HG02870 (cell line): ENCODE measurements around the gene EXOG.

Experiments used
- ATAC-seq: cut with Tn5 transposase; IDR thresholded peaks from one replicate; pipeline ENCODE4 v1.9.1; 2021; ENCODE audit warnings: mild to moderate bottlenecking, moderate library complexity; ENCODE audit not compliant: unreplicated experiment

Gene EXOG

DNA sequence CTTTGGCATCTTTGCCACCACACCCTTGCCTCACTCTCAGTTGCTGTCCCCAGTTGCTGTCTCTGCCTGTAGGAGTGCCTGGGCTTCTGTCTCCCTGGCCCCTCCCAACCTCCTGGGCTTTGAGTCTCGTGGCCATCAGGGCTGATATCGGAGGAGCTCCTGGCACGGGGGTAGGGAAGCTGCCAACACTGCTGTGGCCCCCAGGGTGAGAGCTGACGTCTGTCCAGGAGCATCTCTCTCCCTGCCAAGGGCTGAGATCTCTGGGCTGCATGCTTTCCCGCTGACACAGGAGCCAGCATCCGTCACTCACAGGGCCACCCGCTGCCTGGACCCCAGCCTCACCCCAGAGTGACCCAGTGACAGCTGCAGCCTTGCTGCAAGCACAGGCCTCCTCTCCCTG lies 47.4 kb downstream of the EXOG start:
- no peak for ATAC-seq

DNA sequence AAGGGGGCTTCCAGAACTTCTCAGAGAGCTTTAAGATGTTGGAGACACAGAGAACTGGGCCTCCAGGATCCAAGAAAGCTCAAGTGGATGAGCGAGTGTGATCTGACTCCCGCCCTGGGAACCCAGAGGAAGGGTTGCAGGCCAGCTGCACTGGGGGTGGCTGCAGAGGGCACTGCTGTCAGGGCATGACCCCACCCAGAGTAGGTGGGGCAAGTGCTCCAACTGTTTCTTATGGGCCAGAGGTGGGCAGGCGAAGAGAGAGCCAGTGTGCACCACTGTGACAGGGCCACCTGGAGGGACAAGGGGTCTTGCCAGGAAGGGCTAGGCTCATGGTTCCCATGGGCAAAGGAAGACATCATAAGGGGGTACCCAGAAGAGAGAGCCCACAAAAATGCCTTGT lies 48.8 kb downstream of the EXOG start:
- ATAC-seq = no peak

DNA sequence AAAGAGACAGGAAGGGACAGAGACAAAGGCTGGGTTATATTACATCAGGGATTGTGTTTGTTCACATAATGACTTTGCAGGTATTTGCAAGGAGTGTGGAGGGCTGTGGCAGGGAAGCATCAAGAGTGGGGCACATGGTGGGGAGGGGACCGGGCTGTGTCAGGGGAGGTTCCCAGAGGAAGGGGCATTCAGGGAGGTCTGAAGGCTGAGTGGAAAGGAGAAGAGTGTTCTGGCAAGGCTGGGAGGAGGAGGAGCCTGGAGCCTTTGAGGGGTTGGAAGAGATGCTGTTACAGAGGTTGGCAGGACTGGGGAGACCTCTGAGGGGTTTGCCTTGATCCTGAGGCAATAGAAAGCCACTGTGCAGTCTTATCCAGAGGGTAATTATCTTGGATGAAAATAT lies 49.4 kb downstream of the EXOG start:
- ATAC-seq = no peak

DNA sequence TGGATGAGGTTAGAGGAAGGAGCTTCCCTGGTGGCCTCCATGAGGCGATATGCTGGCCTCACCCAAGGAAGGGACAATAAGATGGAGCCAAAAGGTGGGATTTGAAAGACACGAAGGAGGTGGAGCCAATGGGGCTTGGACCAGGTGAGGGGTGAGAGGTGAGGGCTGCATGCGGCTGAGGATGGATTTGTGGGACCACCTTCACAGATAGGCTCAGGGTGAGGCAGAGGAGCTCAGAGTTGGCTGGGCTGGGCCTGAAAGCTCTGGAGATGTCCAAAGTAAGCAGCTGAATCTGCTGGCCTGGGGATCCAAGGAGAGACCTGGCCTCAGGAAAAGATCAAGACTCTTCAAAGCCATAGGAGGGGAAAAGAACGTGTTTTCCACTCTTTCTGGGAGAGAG lies 49.8 kb downstream of the EXOG start:
- no peak for ATAC-seq

DNA sequence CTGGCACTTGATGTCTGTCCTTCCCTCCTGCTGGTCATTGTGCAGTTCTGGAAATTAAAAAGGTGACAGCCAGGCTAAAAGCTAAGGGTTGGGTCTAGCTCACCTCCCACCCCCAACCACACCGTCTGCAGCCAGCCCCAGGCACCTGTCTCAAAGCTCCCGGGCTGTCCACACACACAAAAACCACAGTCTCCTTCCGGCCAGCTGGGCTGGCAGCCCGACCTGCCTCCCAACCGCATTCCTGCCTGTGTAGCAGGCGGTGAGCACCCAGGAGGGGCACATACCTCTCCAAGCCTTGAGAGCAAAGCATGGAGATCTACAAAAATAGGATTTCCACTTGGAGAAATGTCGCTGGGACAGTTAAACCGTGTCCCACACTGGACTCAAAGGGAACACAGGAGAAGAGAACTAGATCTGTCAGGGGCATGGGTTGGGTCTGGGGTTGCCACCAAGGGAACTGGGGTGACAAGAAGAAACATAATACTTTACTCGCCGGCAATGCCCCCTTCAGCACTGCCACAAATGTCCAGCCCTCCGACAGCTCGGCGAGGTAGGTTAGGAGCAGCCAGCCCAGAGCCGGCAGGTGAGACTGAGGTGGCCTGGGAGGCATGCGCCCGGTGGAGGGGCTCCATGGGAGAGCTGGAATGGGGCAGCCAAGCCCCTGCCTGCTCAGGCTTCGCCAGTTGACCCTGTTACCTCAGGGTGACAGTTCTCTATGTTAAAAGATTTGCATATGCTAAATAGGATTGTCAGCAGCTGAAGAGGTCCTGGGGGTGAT lies 52.2 kb downstream of the EXOG start:
- no peak for ATAC-seq

DNA sequence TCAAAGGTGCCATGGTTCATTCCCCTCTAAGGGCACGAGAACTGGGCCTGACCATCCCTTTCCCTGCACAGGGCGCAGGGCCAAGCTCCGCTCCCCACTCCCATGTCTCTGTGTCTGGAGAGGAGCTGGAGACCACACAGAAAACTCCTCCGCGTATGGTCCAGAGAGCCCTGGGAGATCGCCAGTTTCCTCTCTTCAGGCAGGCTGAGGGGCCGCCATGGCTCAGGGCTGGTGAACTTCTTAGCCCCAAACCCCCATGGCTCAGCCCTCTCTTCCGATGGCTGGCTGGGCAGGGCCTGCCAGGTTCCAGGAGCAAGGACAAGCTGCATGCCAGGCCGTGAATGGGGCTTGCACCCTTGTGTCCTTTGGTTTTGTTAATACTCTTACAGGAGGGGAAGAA lies 52.9 kb downstream of the EXOG start:
- ATAC-seq = no peak

DNA sequence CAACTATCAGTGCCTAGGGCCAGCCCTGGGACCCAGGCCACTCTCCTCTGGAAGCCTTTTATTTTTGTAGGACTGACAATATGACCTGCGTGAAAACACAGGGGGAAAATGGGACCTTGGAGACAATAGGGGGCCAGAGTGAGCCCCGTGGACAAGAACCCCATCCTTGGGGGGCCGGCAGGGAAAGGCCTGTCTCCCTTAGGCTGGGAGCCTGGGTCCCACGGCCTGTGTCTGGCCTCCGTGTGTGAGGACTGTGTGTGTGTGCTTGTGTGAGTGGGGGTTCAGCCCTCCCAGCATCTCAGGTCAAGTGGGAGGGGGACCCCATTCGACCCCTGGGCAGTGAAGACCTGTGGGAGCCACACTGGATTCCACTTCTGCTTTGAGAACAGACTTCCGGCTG lies 53.3 kb downstream of the EXOG start:
- ATAC-seq = no peak

DNA sequence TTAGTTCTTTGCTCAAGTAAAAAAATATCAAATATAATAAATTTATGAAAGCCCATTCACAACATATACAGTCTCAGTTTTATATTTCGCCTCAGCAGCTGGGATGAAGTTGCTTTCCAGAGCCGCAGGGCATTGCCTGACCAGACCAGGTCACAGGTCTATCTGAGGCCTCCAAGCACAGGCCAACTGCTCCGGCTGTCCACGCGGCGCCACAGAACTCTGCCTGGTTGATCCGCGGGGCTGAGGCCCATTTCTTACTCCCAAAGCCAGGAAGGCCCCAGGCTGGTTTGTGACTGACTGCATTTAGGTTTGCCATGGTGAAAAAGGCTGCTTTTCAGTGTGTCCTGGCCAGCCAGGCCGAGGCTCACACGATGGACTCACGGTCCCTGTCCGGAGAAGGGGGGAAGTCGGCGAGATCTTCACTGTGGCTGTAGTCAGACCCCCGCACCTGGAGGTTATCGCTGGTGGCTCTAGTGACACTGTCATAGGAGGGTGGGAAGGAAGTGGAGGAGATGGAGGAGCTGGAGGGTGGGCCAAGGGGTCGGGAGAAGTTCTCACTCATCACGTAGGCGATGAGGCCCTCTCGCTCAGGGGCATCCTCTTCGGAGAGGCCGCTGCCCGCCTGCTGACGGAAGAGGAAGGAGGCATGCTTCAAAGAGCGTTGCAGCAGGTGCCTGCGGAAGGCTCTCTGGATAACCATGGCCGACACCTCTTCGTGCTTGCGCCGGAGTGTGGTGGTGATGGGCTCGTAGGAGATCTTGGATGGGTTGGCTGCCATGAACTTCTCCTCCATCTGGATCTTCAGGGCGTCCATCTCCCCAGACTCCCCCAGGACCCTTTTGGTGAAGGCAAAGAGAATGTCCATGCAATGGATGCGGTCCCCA lies 54.1 kb downstream of the EXOG start:
- no peak for ATAC-seq

DNA sequence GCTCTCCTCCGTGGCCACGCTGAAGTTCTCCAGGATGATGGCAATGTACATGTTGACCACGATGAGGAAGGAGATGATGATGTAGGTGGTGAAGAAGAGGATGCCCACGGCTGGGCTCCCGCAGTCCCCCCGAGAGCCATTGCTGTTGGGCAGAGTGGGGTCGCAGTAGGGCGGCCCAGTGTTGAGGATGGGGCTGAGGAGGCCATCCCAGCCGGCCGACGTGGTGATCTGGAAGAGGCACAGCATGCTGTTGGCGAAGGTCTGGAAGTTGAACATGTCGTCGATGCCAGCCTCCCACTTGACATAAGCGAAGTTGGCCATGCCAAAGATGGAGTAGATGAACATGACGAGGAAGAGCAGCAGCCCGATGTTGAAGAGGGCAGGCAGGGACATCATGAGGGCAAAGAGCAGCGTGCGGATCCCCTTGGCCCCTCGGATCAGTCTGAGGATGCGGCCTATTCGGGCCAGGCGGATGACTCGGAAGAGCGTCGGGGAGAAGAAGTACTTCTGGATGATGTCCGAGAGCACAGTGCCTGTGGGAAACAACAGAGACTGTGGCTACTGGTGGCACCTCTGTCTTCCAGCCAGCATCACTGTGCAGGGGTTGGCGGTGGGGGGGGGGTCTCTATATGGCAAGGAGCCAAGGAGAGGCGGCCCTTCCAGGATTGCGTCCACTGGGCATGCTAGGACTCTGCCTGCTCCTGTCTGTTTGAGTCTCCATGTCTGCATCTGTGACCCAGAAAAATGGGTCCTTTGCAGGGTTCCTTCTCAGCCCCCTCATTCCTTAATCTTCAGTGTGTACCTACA lies 55.1 kb downstream of the EXOG start:
- ATAC-seq = no peak

DNA sequence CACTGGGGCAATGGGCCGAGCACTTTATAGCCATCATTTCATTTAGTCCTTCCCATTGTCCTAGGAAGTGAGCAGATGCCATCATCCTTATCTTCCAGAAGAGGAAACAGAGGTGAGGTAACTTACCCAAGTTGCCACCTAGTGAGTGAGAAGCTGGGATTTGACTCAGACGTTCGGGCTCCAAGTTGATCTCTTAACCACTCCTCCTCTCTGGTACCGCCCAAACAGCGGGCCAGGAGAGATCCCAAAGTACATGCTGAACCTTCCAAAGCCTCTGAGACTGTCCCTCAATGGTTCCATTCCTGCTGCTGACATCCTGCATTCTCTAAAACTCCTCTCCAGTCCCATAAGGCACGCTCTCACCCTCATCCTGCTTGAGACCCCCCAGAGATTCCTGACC lies 56.2 kb downstream of the EXOG start:
- ATAC-seq = no peak

DNA sequence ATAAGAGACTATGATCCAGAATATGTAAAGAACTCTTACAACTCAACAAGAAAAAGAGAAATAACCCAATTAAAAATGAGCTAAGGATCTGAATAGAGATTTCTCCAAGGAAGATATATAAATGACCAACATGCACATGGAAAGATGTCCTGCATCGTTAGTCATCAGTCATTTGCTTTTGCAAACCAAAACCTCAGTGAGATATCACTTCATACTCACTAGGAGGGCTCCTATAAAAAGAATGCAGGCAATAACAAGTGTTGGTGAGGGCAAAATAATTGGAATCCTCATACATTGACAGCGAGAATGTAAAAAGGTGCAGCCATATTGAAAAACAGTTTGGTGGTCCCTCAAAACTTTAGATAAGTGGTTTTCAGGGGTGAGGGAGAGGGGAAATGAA lies 56.9 kb downstream of the EXOG start:
- ATAC-seq = no peak

DNA sequence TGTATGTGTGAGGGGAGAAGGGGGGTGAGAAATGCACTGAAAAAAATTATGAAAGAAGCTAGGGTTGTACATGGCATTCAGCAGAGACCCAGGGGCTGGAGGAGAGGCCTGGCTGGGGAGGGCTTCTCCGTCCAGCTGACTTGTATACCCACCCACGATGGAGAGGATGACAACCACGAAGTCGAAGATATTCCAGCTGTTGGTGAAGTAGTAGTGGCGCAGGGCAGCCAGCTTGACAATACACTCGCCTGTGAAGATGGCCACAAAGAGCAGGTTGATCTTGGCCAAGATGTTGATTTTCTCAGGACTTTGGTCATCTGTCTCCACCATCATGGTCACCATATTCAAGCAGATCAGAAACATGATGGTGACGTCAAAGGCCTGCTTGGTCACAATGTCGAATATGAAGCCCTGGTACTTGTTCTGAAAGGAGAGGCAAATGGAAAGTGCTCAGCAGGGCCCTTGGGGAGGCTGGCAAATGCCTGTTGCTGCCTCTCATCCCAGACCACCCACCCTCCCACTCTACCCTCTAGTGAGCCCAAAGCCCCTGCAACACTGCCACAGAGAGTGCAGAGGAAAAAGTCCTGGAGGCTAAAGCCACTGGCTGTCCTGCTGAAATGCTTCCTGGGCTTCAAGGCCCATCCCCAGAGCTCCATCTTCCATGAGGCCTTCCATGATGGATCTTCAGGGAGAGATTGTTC lies 58.1 kb downstream of the EXOG start:
- ATAC-seq = no peak

DNA sequence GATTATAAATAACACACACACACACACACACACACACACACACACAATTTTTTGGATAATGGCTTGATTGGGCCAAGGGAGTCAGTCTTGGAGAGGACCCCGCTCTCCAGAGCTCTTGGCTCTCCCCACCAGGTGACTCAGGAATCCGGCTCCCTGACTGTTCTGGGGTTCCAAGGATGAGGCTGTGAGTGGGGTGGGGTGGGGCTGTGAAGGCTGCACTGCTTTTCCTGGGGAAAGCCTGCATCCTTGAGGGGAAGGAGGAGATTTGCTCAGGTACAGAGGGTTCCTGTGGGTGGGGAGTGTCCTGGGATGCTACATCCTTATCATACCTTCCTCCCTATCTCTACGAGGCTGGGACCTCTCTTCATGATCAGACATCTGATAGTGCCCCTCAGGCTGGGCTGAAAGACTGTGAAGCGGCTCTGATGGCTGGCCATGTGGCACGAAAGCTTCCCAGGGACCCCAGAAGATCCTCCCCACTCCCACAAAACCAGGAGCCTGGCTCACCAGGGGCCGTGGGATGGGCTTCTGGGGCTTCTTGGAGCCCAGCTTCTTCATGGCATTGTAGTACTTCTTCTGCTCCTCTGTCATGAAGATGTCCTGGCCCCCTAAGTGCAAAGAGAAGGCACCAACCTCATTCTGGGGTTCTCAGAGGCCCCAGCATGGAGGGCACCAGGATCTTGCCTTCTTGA lies 59.2 kb downstream of the EXOG start:
- no peak for ATAC-seq

DNA sequence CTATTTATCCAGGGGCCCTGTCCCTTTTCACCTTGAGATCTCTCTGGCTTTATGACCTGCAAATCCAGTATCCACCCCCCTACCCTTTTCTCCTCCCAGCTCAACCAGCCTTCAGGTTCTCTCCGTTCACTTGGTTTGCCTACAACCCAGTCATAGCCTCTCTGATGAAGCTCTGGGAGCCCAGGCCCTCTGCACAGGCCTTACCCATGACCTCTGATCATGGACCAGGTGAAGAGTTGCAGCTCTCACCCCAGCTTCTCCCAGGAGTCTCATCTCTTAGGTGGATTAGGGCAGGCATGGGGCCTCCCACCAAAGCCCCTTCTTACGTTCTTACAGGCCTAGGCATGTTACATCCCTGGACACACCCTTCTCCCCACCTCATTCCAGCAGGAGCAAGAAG lies 59.8 kb downstream of the EXOG start:
- ATAC-seq = no peak

DNA sequence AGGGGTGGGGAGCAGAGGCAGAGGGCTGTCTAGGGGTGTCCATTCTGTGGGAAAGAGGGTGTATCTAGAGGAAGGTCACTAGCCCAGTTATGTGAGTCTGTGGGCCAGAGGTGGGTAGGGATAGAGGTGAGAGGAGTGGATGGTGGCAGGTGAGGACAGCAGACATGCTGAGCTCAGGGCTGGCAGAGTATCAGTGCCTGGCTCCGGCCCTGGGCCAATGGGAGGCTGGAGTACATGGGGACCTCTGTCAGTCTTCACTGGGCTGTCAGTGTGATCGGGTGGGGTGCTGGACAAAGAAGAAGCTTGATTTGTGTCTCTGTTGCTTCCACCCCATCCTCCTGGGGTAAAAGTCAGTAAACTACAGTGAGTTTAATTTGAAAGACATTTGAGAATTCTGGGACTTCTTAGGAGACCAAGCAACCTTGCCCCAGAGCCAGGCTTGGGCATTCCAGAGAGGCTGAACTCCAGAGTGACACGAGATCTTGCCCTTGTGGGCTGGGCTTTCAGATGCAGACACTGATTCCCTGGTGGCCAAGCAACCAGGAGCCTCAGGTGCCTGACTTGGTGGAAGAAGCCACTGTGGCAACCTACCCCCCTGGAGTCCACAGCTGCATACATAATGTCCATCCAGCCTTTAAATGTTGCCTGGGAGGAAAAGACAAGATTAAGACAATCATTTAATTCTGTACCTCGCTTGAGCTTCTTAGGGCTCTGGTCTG lies 60.7 kb downstream of the EXOG start:
- no peak for ATAC-seq

DNA sequence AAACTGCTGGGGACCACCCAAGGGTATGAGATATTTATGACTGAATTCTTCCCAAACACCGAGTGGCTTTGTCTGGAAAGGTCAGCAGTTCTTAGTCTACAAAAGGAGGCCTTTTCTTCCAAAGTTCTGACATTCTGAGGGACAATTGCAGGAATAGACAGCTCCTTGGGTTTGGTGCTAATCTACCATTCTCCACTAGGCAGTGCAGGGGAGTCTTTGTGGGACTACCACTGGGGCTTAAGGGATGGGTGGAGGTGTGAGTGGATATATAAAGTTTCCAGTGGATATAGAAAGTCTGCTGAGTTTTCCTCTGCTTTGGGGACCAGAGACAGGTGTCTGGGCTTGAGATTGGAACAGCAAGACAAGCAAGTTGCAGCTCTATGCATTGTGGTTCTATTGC lies 62.7 kb downstream of the EXOG start:
- no peak for ATAC-seq

DNA sequence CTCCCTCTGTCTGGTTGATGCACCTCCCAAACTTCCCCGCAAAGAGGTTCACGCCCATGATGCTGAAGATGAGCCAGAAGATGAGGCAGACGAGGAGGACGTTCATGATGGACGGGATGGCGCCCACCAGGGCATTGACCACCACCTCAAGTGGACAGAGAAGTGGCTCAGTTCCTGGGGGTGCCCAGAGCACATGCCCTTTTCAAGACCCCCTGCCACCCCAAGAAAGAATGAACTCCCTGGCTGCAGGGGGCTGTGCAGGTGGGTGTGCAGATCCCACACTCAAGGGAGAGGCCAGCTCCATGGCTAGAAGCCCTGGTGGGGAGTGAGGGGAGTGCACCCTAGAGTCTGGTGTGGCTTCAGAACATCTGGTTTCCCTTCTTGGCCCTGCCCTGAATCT lies 64.1 kb downstream of the EXOG start:
- ATAC-seq = no peak

DNA sequence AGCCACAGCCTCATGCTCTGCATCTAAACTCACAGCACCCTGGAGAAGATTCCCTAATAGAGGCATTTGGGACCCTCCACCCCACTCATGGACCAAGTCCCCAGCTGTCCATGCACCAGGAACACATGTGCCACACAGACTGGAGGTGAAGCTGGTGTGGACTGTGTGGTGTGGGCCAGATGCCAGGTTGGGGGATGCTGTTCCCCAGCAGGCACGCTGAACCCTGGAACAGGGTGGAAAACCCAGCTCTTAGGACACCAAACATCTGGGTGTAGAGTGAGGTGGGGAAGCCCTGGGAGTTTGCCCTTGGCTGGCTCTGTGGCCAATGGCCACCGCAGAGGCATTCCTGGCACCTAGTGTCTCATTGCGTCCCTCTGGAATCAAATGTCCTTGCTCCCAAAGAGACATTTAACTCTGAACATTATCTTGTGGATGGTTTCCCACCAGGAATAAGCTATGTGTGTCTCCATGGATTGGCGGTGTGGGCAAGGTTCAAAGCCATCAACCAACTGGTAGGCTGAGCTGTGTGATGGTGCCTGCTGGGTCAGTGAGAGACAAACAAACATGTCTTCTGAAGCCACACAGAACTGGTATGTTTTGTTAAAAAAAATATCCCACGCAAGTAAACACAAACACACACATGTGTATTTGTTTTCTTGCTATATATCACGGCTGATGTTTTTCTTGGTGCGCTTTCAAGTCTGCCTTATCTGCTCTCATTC lies 65.0 kb downstream of the EXOG start:
- ATAC-seq = no peak
